Measurements from ENCODE around the gene BIN1. TPM values are rescaled to one million over a fixed set of nuclear protein-coding genes. Genes with fewer than 3 reads are reported as not detected.
A peak's percentile ranks its signal among the peaks of the same experiment; 100 is the strongest.

The BIN1 gene
- total RNA-seq, 1 donor from 2014 or later, result 50.2 TPM

- no peak overlapping the region for H3K27ac Mint-ChIP-seq (ENCODE audit: unreplicated experiment)
- Histone ChIP-seq H3K27me3 (ENCODE audit: insufficient read depth, low read length) (peaks cover 3% of the 10 kb centered on the region), H3K9ac (ENCODE audit: low read length) (no peak overlapping the region), H3K36me3 (ENCODE audit: insufficient read depth, low read length) (no peaks in the 10 kb centered on the region), H3K9me3 (ENCODE audit: insufficient read depth, low read depth, low read length) (no peaks in the 10 kb centered on the region), H2AFZ (ENCODE audit: low read depth, low read length) (no peak overlapping the region), H3K79me2 (ENCODE audit: insufficient read depth, low read length) (no peaks in the 10 kb centered on the region), H4K20me1 (ENCODE audit: insufficient read depth, low read length) (no peaks in the 10 kb centered on the region), H3K4me3 (ENCODE audit: insufficient read depth, low read depth, low read length) (no peak overlapping the region), H3K27ac (ENCODE audit: low read depth, low read length) (no peak overlapping the region), H3K4me2 (ENCODE audit: low read length) (peak overlapping the region; percentile 13), H3K4me1 (ENCODE audit: insufficient read depth, low read length) (no peaks in the 10 kb centered on the region)
- H3K4me3 Mint-ChIP-seq (ENCODE audit: unreplicated experiment), result no peak overlapping the region
- H3K27me3 Mint-ChIP-seq (ENCODE audit: low read depth, unreplicated experiment), result peaks cover 4% of the 10 kb centered on the region
- TF ChIP-seq EZH2 (IDR thresholded peaks at IDR 0.05; ENCODE audit: insufficient read depth, low read length) (no peak), CTCF (IDR thresholded peaks at IDR 0.05; ENCODE audit: insufficient read depth, low read depth, low read length) (no peak)
- H3K4me1 Mint-ChIP-seq (ENCODE audit: low read depth, unreplicated experiment), result no peaks in the 10 kb centered on the region
- H3K9me3 Mint-ChIP-seq (ENCODE audit: unreplicated experiment), result peaks cover 4% of the 10 kb centered on the region
- DNase-seq (ENCODE audit: low read depth) (peak; percentile 66), FAIRE-seq (peak; percentile 29)
- H3K36me3 Mint-ChIP-seq (ENCODE audit: low read depth, unreplicated experiment), result no peaks in the 10 kb centered on the region
Measured at GRCh38 chr2:127007652-127008051, 99.3 kb downstream of the BIN1 start.

GRCh38 chr2:127006962-127007361, 100.0 kb downstream of the BIN1 start:
- TF ChIP-seq CTCF (IDR thresholded peaks at IDR 0.05; ENCODE audit: insufficient read depth, low read depth, low read length) (no peak), EZH2 (IDR thresholded peaks at IDR 0.05; ENCODE audit: insufficient read depth, low read length) (no peak)
- Histone ChIP-seq H2AFZ (ENCODE audit: low read depth, low read length) (no peak overlapping the region), H3K36me3 (ENCODE audit: insufficient read depth, low read length) (no peaks in the 10 kb centered on the region), H3K9me3 (ENCODE audit: insufficient read depth, low read depth, low read length) (no peaks in the 10 kb centered on the region), H3K4me1 (ENCODE audit: insufficient read depth, low read length) (no peaks in the 10 kb centered on the region), H3K27ac (ENCODE audit: low read depth, low read length) (no peak overlapping the region), H3K4me3 (ENCODE audit: insufficient read depth, low read depth, low read length) (no peak overlapping the region), H3K79me2 (ENCODE audit: insufficient read depth, low read length) (no peaks in the 10 kb centered on the region), H3K9ac (ENCODE audit: low read length) (no peak overlapping the region), H3K27me3 (ENCODE audit: insufficient read depth, low read length) (peaks cover 3% of the 10 kb centered on the region), H3K4me2 (ENCODE audit: low read length) (no peak overlapping the region), H4K20me1 (ENCODE audit: insufficient read depth, low read length) (no peaks in the 10 kb centered on the region)
- DNase-seq (ENCODE audit: low read depth) (no peak), FAIRE-seq (no peak)
- Mint-ChIP-seq H3K27ac (ENCODE audit: unreplicated experiment) (no peak overlapping the region), H3K9me3 (ENCODE audit: unreplicated experiment) (peaks cover 4% of the 10 kb centered on the region), H3K36me3 (ENCODE audit: low read depth, unreplicated experiment) (no peaks in the 10 kb centered on the region), H3K4me3 (ENCODE audit: unreplicated experiment) (no peak overlapping the region), H3K4me1 (ENCODE audit: low read depth, unreplicated experiment) (no peaks in the 10 kb centered on the region), H3K27me3 (ENCODE audit: low read depth, unreplicated experiment) (peaks cover 2% of the 10 kb centered on the region)

- Histone ChIP-seq H3K9ac (ENCODE audit: low read length) (no peak overlapping the region), H3K79me2 (ENCODE audit: insufficient read depth, low read length) (no peaks in the 10 kb centered on the region), H3K27me3 (ENCODE audit: insufficient read depth, low read length) (no peaks in the 10 kb centered on the region), H4K20me1 (ENCODE audit: insufficient read depth, low read length) (no peaks in the 10 kb centered on the region), H3K27ac (ENCODE audit: low read depth, low read length) (no peak overlapping the region), H2AFZ (ENCODE audit: low read depth, low read length) (no peak overlapping the region), H3K4me3 (ENCODE audit: insufficient read depth, low read depth, low read length) (no peak overlapping the region), H3K4me1 (ENCODE audit: insufficient read depth, low read length) (no peaks in the 10 kb centered on the region), H3K4me2 (ENCODE audit: low read length) (no peak overlapping the region), H3K36me3 (ENCODE audit: insufficient read depth, low read length) (no peaks in the 10 kb centered on the region), H3K9me3 (ENCODE audit: insufficient read depth, low read depth, low read length) (no peaks in the 10 kb centered on the region)
- H3K4me3 Mint-ChIP-seq (ENCODE audit: unreplicated experiment), result no peak overlapping the region
- no peak for DNase-seq (ENCODE audit: low read depth)
- no peak for FAIRE-seq
- H3K4me1 Mint-ChIP-seq (ENCODE audit: low read depth, unreplicated experiment), result no peaks in the 10 kb centered on the region
- TF ChIP-seq CTCF (IDR thresholded peaks at IDR 0.05; ENCODE audit: insufficient read depth, low read depth, low read length), result no peak
- TF ChIP-seq EZH2 (IDR thresholded peaks at IDR 0.05; ENCODE audit: insufficient read depth, low read length), result no peak
- H3K36me3 Mint-ChIP-seq (ENCODE audit: low read depth, unreplicated experiment), result no peaks in the 10 kb centered on the region
- peaks cover under 1% of the 10 kb centered on the region for H3K9me3 Mint-ChIP-seq (ENCODE audit: unreplicated experiment)
- H3K27me3 Mint-ChIP-seq (ENCODE audit: low read depth, unreplicated experiment), result no peaks in the 10 kb centered on the region
- no peak overlapping the region for H3K27ac Mint-ChIP-seq (ENCODE audit: unreplicated experiment)
Measured at GRCh38 chr2:127004893-127005600, 101.9 kb downstream of the BIN1 start.

All from astrocyte (in vitro differentiated cells and primary cell).